ENCODE measurements around the gene NCR1.
"Not testable (repeated sequence)": the region's sequence is repeated elsewhere in the genome, so short reads cannot be mapped to it uniquely, and the experiment has no call there.

NCR1 gene

DNA sequence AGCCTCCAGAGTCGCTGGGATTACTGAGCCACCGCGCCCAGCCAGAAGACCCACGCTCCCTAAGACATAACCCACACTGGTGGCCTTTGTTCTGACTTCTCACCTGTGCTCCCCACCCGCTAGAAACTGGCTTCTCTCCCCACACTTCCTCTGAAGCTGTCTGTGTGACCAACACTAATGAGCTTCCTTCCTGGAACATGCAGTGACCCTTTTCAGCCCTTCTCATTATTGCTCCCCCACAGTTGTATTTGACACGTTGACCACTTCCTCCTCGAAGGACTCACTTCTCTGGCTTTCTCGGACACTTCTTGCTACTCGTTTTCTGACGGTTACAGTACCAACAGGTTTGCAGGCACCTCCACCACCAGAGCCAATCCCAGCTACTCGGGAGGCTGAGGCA lies 10.9 kb downstream of the NCR1 start:
- DNase-seq = no peak

DNA sequence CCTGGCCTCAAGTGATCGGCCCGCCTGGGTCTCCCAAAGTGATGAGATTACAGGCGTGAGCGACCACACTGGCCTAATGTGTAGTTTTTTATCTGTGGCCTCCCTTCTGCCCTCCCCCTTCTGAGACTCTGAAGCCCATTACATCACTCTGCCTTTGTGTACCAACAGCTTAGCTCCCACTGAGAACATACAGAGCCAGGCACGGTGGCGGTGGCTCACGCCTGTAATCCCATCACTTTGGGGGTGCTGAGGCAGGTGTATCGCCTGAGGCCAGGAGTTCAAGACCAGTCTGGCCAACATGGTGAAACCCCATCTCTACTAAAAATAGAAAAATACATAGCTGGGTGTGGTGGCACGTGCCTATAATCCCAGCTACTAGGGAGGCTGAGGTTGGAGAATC lies 12.6 kb downstream of the NCR1 start:
- DNase-seq = no peak

DNA sequence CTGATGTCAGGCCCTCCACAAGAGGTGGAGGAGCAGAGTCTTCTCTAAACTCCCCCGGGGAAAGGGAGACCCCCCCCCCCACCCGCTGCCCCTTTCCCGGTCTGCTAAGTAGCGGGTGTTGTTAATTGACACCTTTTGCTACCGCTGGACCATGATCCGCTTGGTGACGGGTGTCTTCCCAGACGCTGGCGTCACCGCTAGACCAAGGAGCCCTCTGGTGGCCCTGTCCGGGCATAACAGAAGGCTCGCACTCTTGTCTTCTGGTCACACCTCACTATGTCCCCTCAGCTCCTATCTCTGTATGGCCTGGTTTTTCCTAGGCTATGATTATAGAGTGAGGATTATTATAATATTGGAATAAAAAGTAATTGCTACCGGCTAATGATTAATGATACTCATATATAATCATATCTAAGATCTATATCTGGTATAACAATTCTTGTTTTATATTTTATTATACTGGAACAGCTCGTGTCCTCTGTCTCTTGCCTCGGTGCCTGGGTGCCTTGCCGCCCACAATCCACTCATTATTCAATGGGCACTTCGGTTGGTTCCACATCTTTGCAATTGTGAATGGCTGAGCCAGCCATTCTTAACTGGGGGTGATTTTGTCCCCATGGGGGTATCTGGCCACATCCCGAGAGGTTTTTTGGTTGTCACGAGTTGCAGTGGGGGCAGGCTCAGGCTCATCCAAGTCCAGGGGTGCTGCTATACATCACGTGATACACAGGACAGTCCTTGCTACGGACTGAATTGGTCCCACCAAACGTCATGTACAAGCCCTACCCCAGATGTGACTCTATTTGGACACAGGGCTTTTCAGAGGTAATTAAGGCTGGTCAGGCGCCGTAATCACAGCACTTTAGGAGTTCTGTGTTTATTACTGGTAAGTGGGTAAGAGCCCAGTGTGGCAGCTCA lies 14.0 kb downstream of the NCR1 start:
- DNase-seq = not testable (repeated sequence)

- no peak for DNase-seq
Measured at GRCh38 chr19:54921082-54921481, 15.1 kb downstream of the NCR1 start.

- no peak for DNase-seq
Measured at GRCh38 chr19:54923276-54923675, 17.3 kb downstream of the NCR1 start.

- DNase-seq = no peak
Measured at GRCh38 chr19:54928299-54928698, 22.4 kb downstream of the NCR1 start.

DNA sequence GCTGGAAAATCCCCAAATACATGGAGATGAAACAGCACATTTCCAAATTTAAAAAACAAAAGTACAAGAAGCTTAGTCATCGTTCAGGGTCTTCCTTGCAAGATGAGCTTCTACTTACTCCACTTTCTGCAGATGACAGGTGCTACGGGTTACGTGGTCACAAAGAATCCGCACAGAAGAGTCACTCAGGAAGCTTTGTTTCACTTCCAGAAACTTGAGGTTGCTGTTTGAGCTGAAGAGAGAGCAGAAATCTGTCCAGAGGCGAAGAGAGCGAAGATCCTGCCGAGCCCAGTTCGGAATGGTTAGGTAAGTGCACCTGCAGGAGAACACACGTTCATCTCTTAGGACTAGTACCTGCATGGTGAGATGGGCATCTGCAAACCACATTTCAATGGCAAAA lies 32.0 kb downstream of the NCR1 start:
- no peak for DNase-seq

DNA sequence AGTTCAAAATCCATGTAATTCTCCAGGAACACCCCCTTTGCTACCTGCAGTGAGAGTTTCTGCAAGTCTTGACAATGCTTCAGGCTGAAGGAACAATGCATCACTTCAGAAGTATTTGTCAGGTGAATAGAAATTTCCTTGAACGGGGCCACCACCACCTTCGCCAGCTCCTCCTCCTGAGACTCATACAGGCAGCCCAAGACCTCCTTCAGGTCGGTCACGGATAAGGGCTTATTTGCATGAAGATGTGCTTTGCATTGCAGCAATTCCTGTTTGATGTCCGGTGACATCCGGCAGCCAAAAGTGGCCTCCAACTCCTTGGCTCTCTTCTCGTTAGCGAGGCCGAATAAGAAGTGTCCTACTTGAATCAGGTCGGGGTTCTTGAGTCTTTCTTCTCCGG lies 33.0 kb downstream of the NCR1 start:
- DNase-seq = no peak

GRCh38 chr19:54939538-54939937 lies 33.6 kb downstream of the NCR1 start:
- DNase-seq = not testable (repeated sequence)

- DNase-seq = not testable (repeated sequence)
Measured at GRCh38 chr19:54943772-54944361, 37.9 kb downstream of the NCR1 start.

- no peak for DNase-seq
Measured at GRCh38 chr19:54947381-54947780, 41.4 kb downstream of the NCR1 start, which contains the start of gene NLRP7. Gene NLRP7, minus strand, starts transcription at chr19:54947530.

DNA sequence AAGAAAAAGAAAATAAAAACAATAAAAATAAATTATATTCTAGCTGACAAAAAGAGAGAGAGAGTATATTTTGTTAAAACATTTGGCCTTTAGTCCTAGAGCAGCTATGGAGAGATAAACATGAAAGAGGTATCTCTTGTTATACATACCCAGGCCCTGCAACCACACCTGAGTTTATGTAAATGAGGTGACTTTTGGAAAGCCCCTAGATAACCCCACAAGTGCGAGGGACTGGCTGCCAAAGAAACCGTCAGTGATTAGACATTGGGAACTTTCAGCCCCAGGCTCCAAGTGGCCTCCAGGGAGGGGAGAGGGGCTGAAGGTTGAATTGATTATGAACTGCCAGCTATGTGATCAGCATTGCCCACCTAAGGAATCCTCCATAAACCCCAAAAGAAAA lies 43.5 kb downstream of the NCR1 start:
- no peak for DNase-seq

DNA sequence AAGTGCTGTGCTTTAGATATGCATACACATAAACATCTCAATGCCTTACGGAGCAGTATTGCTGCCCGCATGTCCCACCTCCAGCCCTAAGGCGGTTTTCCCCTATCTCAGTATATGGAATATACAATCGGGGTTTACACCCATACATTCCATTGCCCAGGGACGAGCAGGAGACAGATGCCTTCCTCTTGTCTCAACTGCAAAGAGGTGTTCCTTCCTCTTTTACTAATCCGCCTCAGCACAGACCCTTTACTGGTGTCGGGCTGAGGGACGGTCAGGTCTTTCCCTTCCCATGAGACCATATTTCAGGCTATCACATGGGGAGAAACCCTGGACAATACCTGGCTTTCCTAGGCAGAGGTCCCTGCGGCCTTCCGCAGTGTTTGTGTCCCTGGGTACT lies 44.6 kb downstream of the NCR1 start:
- not testable (repeated sequence) for DNase-seq

- DNase-seq = no peak
Measured at GRCh38 chr19:54952591-54953344, 46.8 kb downstream of the NCR1 start.

DNA sequence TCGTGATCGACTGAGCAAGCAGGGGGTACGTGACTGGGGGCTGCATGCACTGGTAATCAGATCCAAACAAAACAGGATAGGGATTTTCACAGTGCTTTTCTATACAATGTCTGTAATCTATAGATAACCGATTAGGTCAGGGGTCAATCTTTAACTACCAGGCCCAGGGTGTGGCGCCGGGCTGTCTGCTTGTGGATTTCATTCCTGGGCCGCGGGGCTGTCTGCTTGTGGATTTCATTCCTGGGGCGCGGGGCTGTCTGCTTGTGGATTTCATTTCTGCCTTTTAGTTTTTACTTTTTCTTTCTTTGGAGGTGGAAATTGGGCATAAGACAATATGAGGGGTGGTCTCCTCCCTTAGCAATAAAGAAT lies 47.4 kb downstream of the NCR1 start:
- DNase-seq = not testable (repeated sequence)

GRCh38 chr19:54955376-54955775 lies 49.4 kb downstream of the NCR1 start:
- DNase-seq = no peak

- DNase-seq = no peak
Measured at GRCh38 chr19:54959840-54960239, 53.9 kb downstream of the NCR1 start.

All from NCI-H774 (cell line).